CD4-positive, alpha-beta memory T cell (primary cell): ENCODE results near the gene ZDHHC17. TPM values are rescaled to one million over a fixed set of nuclear protein-coding genes. Genes with fewer than 3 reads are reported as not detected.

Experiments used
- CTCF ChIA-PET: fragments of 350-600 bp; sonication (Branson Sonifier 250); formaldehyde crosslinking; loops from one replicate; lab custom pipeline; 2021; ENCODE audit warnings: inconsistent platforms; ENCODE audit not compliant: partially characterized antibody; lab: Charles Lee
- POLR2A ChIA-PET: fragments of 350-600 bp; sonication (Branson Sonifier 250); formaldehyde crosslinking; loops from one replicate; lab custom pipeline; 2021; ENCODE audit not compliant: partially characterized antibody; lab: Charles Lee
- DNase-seq, 5 donors: peaks; one replicate each; pipeline versions ENCODE4 v3.0.0 to v3.0.0-alpha.2; 2020 to 2022; ENCODE audit warnings: mixed read lengths in 1 of 5
- H3K27ac ChIP-seq: one replicate; pipeline ENCODE4 v1.7.0; 2013; ENCODE audit warnings: low read depth, low read length
- H3K27me3 ChIP-seq: 2 replicates; pipeline ENCODE4 v1.7.0; 2013; ENCODE audit warnings: mild to moderate bottlenecking, low read length, moderate library complexity; ENCODE audit not compliant: insufficient read depth
- H3K36me3 ChIP-seq: 2 replicates; pipeline ENCODE4 v1.7.0; 2013; ENCODE audit warnings: mild to moderate bottlenecking, low read length, moderate library complexity; ENCODE audit not compliant: insufficient read depth
- H3K4me1 ChIP-seq: 2 replicates; pipeline ENCODE4 v1.7.0; 2013; ENCODE audit warnings: mild to moderate bottlenecking, low read length, moderate library complexity; ENCODE audit not compliant: insufficient read depth
- H3K4me3 ChIP-seq, 2 donors: one replicate each; pipeline ENCODE4 v1.7.0; 2013; ENCODE audit warnings: low read length in 2 of 2, mild to moderate bottlenecking in 1 of 2
- H3K9me3 ChIP-seq, 2 donors: one replicate each; pipeline ENCODE4 v1.7.0; 2013; ENCODE audit warnings: low read length in 2 of 2, control low read depth in 1 of 2; ENCODE audit not compliant: control insufficient read depth in 1 of 2
- H3K27ac Mint-ChIP-seq, 7 donors: one replicate each; pipeline ENCODE4 v1.8.0; 2020 to 2021; ENCODE audit warnings: mixed read lengths in 7 of 7, mild to moderate bottlenecking in 6 of 7, inconsistent platforms in 3 of 7, moderate library complexity in 3 of 7
- H3K27me3 Mint-ChIP-seq, 2 donors: one replicate each; pipeline ENCODE4 v1.8.0; 2020 to 2021; ENCODE audit warnings: mixed read lengths in 2 of 2
- H3K36me3 Mint-ChIP-seq, 2 donors: one replicate each; pipeline ENCODE4 v1.8.0; 2020 to 2021; ENCODE audit warnings: mixed read lengths in 2 of 2, inconsistent platforms in 1 of 2, mild to moderate bottlenecking in 1 of 2
- H3K4me1 Mint-ChIP-seq, 4 donors: one replicate each; pipeline ENCODE4 v1.8.0; 2020 to 2021; ENCODE audit warnings: mixed read lengths in 4 of 4, mild to moderate bottlenecking in 1 of 4
- H3K4me3 Mint-ChIP-seq, 8 donors: one replicate each; pipeline ENCODE4 v1.8.0; 2020 to 2021; ENCODE audit warnings: mixed read lengths in 8 of 8, mild to moderate bottlenecking in 7 of 8, moderate library complexity in 6 of 8, inconsistent platforms in 3 of 8
- H3K9me3 Mint-ChIP-seq, 8 donors: one replicate each; pipeline ENCODE4 v1.8.0; 2020 to 2021; ENCODE audit warnings: mixed read lengths in 8 of 8, mild to moderate bottlenecking in 5 of 8, inconsistent platforms in 3 of 8, moderate library complexity in 1 of 8
- intact Hi-C: fragments of 100-400 bp; cut with micrococcal nuclease; formaldehyde crosslinking; loops from one replicate; pipeline ENCODE4 v1.15.1; 2023
- polyA plus RNA-seq, 2 donors: library from polyadenylated mRNA; unstranded; fragments of 300-500 nt; fragmentation: Illumina TruSeq; gene quantifications; one replicate each; pipeline ENCODE4 v1.2.3, GENCODE V29; 2021
- total RNA-seq, 2 experiments: library from RNA; stranded (reverse); gene quantifications; one replicate each; pipeline ENCODE4 v1.2.3, GENCODE V29; 2021

The ZDHHC17 gene
- total and polyA plus RNA-seq, 4 experiments from 2014 or later: 9.4 to 52.9 (median 32.6) TPM

DNA sequence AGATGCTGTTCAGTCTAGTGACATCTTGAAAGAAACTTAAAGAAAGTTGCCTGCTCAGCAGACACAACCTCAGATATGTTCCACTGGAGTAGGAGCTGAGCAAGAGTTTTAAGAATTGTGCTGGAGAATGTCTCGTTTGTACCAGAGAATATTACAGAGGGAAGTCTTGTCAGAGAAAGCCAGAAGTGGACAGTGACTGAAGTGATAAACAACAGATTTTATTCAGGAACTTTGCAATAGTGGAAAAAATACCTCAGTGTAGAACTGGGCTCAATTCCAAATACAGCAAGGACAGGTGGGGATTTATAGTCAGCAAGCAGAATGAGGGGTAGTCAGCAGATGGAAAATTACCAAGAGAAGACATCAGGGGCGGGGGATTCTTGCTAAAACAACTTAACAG is 18.6 kb downstream of the ZDHHC17 start:
- no peaks in the 10 kb centered on the region for H3K27me3 Mint-ChIP-seq
- CTCF ChIA-PET: interaction anchor here (0.7 to 2.4 kb wide), 3 partner anchors 8 to 163 kb away, joined by 3 to 10 read pairs (median 3); no protein-coding TSS in a partner anchor

DNA sequence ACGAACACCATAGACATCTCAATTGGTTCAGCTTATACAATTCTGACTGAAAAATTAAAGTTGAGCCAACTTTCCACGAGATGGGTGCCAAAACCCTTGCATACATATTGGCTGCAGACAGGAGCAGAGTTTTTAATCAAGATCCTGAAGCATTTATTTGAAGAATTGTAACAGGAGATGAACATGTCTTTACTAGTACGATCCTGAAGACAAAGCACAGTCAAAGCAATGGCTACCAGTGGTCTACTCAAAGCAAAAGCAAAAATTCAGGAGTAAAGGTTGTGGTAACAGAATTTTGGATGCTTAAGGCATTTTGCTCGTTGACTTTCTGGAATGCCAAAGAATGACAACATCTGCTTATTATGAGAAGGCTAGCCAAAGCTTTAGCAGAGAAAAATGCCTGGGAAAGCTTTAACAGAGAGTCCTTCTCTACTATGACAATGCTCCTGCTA is 20.7 kb downstream of the ZDHHC17 start:
- DNase-seq: no peak
- Mint-ChIP-seq H3K27ac (peak overlapping the region in 1 of 7 donors; percentile 5), H3K4me1 (peaks cover 34 to 68% (median 49%) of the 10 kb centered on the region in 4 donors), H3K27me3 (no peaks in the 10 kb centered on the region), H3K4me3 (no peak overlapping the region), H3K36me3 (peaks cover 12 to 13% of the 10 kb centered on the region in 2 donors), H3K9me3 (peaks cover 0 to 8% (median 0%) of the 10 kb centered on the region in 8 donors)
- no peaks in the 10 kb centered on the region for H3K36me3 ChIP-seq
- ChIA-PET CTCF (interaction anchor here (10.2 kb wide), 1 partner anchor 161 kb away, joined by 155 read pairs; no protein-coding TSS in a partner anchor), POLR2A (no interaction called here)
- H3K9me3 ChIP-seq: no peaks in the 10 kb centered on the region
- no peak overlapping the region for H3K4me3 ChIP-seq
- H3K27me3 ChIP-seq: no peaks in the 10 kb centered on the region
- intact Hi-C loops: no loop called here
- H3K4me1 ChIP-seq: no peaks in the 10 kb centered on the region
- H3K27ac ChIP-seq: no peak overlapping the region

More for the DNA sequence above, 18.6 kb downstream of the ZDHHC17 start:
- peaks cover 11 to 16% of the 10 kb centered on the region in 2 donors for H3K36me3 Mint-ChIP-seq
- peak overlapping the region in 3 of 7 donors; percentile 4 to 25 (median 19) for H3K27ac Mint-ChIP-seq
- peaks cover 15% of the 10 kb centered on the region for H3K4me1 ChIP-seq
- H3K4me3 ChIP-seq: no peak overlapping the region
- peaks cover 38 to 75% (median 60%) of the 10 kb centered on the region in 4 donors for H3K4me1 Mint-ChIP-seq
- peaks cover 0 to 7% (median 0%) of the 10 kb centered on the region in 8 donors for H3K9me3 Mint-ChIP-seq
- no peak overlapping the region for H3K4me3 Mint-ChIP-seq
- no peak for DNase-seq
- H3K36me3 ChIP-seq: no peaks in the 10 kb centered on the region
- no peaks in the 10 kb centered on the region for H3K27me3 ChIP-seq
- H3K9me3 ChIP-seq: no peaks in the 10 kb centered on the region
- POLR2A ChIA-PET: interaction anchor here (1.3 kb wide), 1 partner anchor 19 kb away, joined by 3 read pairs; no protein-coding TSS in a partner anchor
- intact Hi-C loops: no loop called here
- H3K27ac ChIP-seq: no peak overlapping the region

DNA sequence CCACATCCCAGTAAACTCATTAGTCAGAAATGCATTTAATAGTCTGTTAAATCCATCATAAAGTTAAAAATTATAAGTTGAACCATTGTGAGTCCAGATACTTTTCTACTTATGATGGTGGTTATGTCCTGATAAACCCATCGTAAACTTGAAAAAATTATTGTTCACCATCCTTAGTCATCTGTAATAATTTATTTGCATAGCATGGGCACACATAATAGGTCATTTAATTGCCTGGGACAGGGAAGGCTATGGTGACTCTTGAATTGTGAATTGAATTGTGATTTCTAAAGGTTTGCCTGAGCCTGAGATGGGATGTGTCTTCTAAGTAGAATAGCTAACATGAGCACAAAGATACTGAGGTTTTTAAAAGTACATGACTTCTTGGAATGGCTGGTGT is 21.5 kb downstream of the ZDHHC17 start:
- Mint-ChIP-seq H3K27me3 (no peaks in the 10 kb centered on the region), H3K27ac (peak overlapping the region in 2 of 7 donors; percentile 30 to 43), H3K4me3 (no peak overlapping the region), H3K36me3 (peaks cover 11 to 12% of the 10 kb centered on the region in 2 donors), H3K9me3 (peaks cover 0 to 8% (median 0%) of the 10 kb centered on the region in 8 donors), H3K4me1 (peaks cover 33 to 65% (median 47%) of the 10 kb centered on the region in 4 donors)
- Histone ChIP-seq H3K27ac (no peak overlapping the region), H3K36me3 (no peaks in the 10 kb centered on the region), H3K4me3 (no peak overlapping the region), H3K27me3 (no peaks in the 10 kb centered on the region), H3K4me1 (peaks cover under 1% of the 10 kb centered on the region), H3K9me3 (no peaks in the 10 kb centered on the region)
- intact Hi-C loops: no loop called here
- ChIA-PET CTCF (interaction anchor here (10.2 kb wide), 1 partner anchor 161 kb away, joined by 155 read pairs; no protein-coding TSS in a partner anchor), POLR2A (interaction anchor here (1.2 kb wide), 1 partner anchor 21 kb away, joined by 3 read pairs; the partner anchor contains the start of gene ZDHHC17)
- no peak for DNase-seq

GRCh38 chr12:76786986-76787385 is 23.1 kb downstream of the ZDHHC17 start:
- peaks cover 9 to 12% of the 10 kb centered on the region in 2 donors for H3K36me3 Mint-ChIP-seq
- peaks cover 6% of the 10 kb centered on the region for H3K4me1 ChIP-seq
- H3K9me3 ChIP-seq: no peaks in the 10 kb centered on the region
- CTCF ChIA-PET: interaction anchor here (1.3 to 10.2 kb wide), 2 partner anchors 102 to 163 kb away, joined by 3 to 155 read pairs; no protein-coding TSS in a partner anchor
- H3K9me3 Mint-ChIP-seq: peaks cover 0 to 8% (median 0%) of the 10 kb centered on the region in 8 donors
- no peaks in the 10 kb centered on the region for H3K36me3 ChIP-seq
- H3K27me3 Mint-ChIP-seq: no peaks in the 10 kb centered on the region
- H3K4me3 ChIP-seq: no peak overlapping the region
- POLR2A ChIA-PET: no interaction called here
- no peak for DNase-seq
- intact Hi-C loops: no loop called here
- H3K27ac Mint-ChIP-seq: no peak overlapping the region
- no peak overlapping the region for H3K27ac ChIP-seq
- no peak overlapping the region for H3K4me3 Mint-ChIP-seq
- peaks cover 29 to 62% (median 41%) of the 10 kb centered on the region in 4 donors for H3K4me1 Mint-ChIP-seq
- H3K27me3 ChIP-seq: no peaks in the 10 kb centered on the region

- no peak for DNase-seq
- H3K9me3 Mint-ChIP-seq: peaks cover 0 to 8% (median 0%) of the 10 kb centered on the region in 8 donors
- no peak overlapping the region for H3K4me3 ChIP-seq
- H3K4me3 Mint-ChIP-seq: no peak overlapping the region
- peaks cover 22 to 55% (median 35%) of the 10 kb centered on the region in 4 donors for H3K4me1 Mint-ChIP-seq
- CTCF ChIA-PET: interaction anchor here (1.0 to 10.2 kb wide), 3 partner anchors 103 to 168 kb away, joined by 3 to 155 read pairs (median 3); no protein-coding TSS in a partner anchor
- H3K27me3 ChIP-seq: no peaks in the 10 kb centered on the region
- peaks cover 6% of the 10 kb centered on the region for H3K4me1 ChIP-seq
- H3K27me3 Mint-ChIP-seq: no peaks in the 10 kb centered on the region
- peaks cover 4 to 9% of the 10 kb centered on the region in 2 donors for H3K36me3 Mint-ChIP-seq
- H3K27ac ChIP-seq: no peak overlapping the region
- intact Hi-C loops: no loop called here
- no peaks in the 10 kb centered on the region for H3K9me3 ChIP-seq
- peak overlapping the region in 1 of 7 donors; percentile 38 for H3K27ac Mint-ChIP-seq
- no peaks in the 10 kb centered on the region for H3K36me3 ChIP-seq
- POLR2A ChIA-PET: no interaction called here
Measured at GRCh38 chr12:76787689-76788088, 23.8 kb downstream of the ZDHHC17 start.

- no peak for DNase-seq
- Mint-ChIP-seq H3K36me3 (peaks cover 1 to 9% of the 10 kb centered on the region in 2 donors), H3K4me3 (no peak overlapping the region), H3K9me3 (peaks cover 0 to 8% (median 0%) of the 10 kb centered on the region in 8 donors), H3K4me1 (peaks cover 14 to 37% (median 24%) of the 10 kb centered on the region in 4 donors), H3K27ac (peak overlapping the region in 2 of 7 donors; percentile 20 to 80), H3K27me3 (no peaks in the 10 kb centered on the region)
- Histone ChIP-seq H3K27ac (no peak overlapping the region), H3K4me1 (peaks cover 6% of the 10 kb centered on the region), H3K4me3 (no peak overlapping the region), H3K27me3 (no peaks in the 10 kb centered on the region), H3K9me3 (no peaks in the 10 kb centered on the region), H3K36me3 (no peaks in the 10 kb centered on the region)
- intact Hi-C loops: loop anchor here (2.0 kb wide), 1 partner anchor 25 kb away; the partner anchor contains the start of gene ZDHHC17
- POLR2A ChIA-PET: interaction anchor here (1.0 to 1.5 kb wide), 2 partner anchors 27 to 168 kb away, joined by 3 to 5 read pairs; no protein-coding TSS in a partner anchor
- CTCF ChIA-PET: interaction anchor here (0.8 to 10.2 kb wide), 17 partner anchors 7 to 173 kb away, joined by 3 to 155 read pairs (median 4); no protein-coding TSS in a partner anchor
Measured at GRCh38 chr12:76789335-76790050, 25.6 kb downstream of the ZDHHC17 start.
